Skeletal muscle cell (primary cell): ENCODE data around the gene MREG.
A peak's percentile ranks its signal among the peaks of the same experiment; 100 is the strongest.
"Not testable (repeated sequence)": the region's sequence is repeated elsewhere in the genome, so short reads cannot be mapped to it uniquely, and the experiment has no call there.

Experiments
- DNase-seq: peaks from one replicate; pipeline ENCODE4 v3.0.0-alpha.2; 2010; ENCODE audit warnings: low read depth
- H3K4me3 ChIP-seq: 2 replicates; pipeline ENCODE4 v1.5.1; 2011; ENCODE audit warnings: low read depth, mild to moderate bottlenecking, control low read depth, low read length, moderate library complexity

MREG gene

GRCh38 chr2:215967590-215968378, 45.6 kb downstream of the MREG start:
- H3K4me3 ChIP-seq = no peak overlapping the region
- no peak for DNase-seq

- H3K4me3 ChIP-seq = no peak overlapping the region
- no peak for DNase-seq
Observed at GRCh38 chr2:215966951-215967350, 46.4 kb downstream of the MREG start.

GRCh38 chr2:215966274-215966673, 47.1 kb downstream of the MREG start:
- H3K4me3 ChIP-seq = no peak overlapping the region
- no peak for DNase-seq

GRCh38 chr2:215965532-215966165, 47.7 kb downstream of the MREG start:
- H3K4me3 ChIP-seq = no peak overlapping the region
- no peak for DNase-seq

GRCh38 chr2:215961981-215962380, 51.4 kb downstream of the MREG start:
- DNase-seq = no peak
- H3K4me3 ChIP-seq = no peak overlapping the region

- no peak for DNase-seq
- H3K4me3 ChIP-seq = no peak overlapping the region
Observed at GRCh38 chr2:215958257-215958656, 55.1 kb downstream of the MREG start.

- DNase-seq, H3K4me3 ChIP-seq: not testable (repeated sequence)
Observed at GRCh38 chr2:215957354-215958122, 55.8 kb downstream of the MREG start.

- DNase-seq = no peak
- no peak overlapping the region for H3K4me3 ChIP-seq
Observed at GRCh38 chr2:215952860-215953637, 60.3 kb downstream of the MREG start.

GRCh38 chr2:215951558-215951957, 61.8 kb downstream of the MREG start:
- H3K4me3 ChIP-seq = no peak overlapping the region
- no peak for DNase-seq

GRCh38 chr2:215949991-215950404, 63.4 kb downstream of the MREG start:
- no peak overlapping the region for H3K4me3 ChIP-seq
- DNase-seq = no peak

- H3K4me3 ChIP-seq = no peak overlapping the region
- no peak for DNase-seq
Observed at GRCh38 chr2:215948051-215948450, 65.3 kb downstream of the MREG start.

- no peak for DNase-seq
- H3K4me3 ChIP-seq = no peak overlapping the region
Observed at GRCh38 chr2:215946586-215946985, 66.8 kb downstream of the MREG start.

GRCh38 chr2:215942194-215942593, 71.2 kb downstream of the MREG start:
- H3K4me3 ChIP-seq = no peak overlapping the region

GRCh38 chr2:215941726-215942125, 71.6 kb downstream of the MREG start:
- no peak for DNase-seq

More at GRCh38 chr2:215942194-215942593, 71.2 kb downstream of the MREG start:
- DNase-seq = no peak

GRCh38 chr2:215940645-215941184, 72.6 kb downstream of the MREG start:
- no peak for DNase-seq
- H3K4me3 ChIP-seq = no peak overlapping the region

More at GRCh38 chr2:215941726-215942125, 71.6 kb downstream of the MREG start:
- H3K4me3 ChIP-seq = no peak overlapping the region

GRCh38 chr2:215937190-215937589, 76.2 kb downstream of the MREG start:
- H3K4me3 ChIP-seq = no peak overlapping the region
- DNase-seq = no peak

GRCh38 chr2:215933151-215933550, 80.2 kb downstream of the MREG start:
- no peak for DNase-seq

GRCh38 chr2:215931256-215931903, 82.0 kb downstream of the MREG start:
- DNase-seq = peak; percentile 32
- H3K4me3 ChIP-seq = no peak overlapping the region

More at GRCh38 chr2:215933151-215933550, 80.2 kb downstream of the MREG start:
- no peak overlapping the region for H3K4me3 ChIP-seq
